ENCODE results near the gene NFATC2.

- TF ChIP-seq EZH2 (IDR thresholded peaks at IDR 0.05; ENCODE audit: low read depth) (no peak), CTCF (conservative IDR thresholded peaks at IDR 0.05) (no peak)
Measured at GRCh38 chr20:51549474-51549873, 7.0 kb upstream of the NFATC2 start.

Data from PC-9 (cell line).